ENCODE results near the gene LPAR1. TPM values are rescaled to one million over a fixed set of nuclear protein-coding genes. Genes with fewer than 3 reads are reported as not detected.

The LPAR1 gene
- total and polyA plus RNA-seq, 4 experiments from 2014 or later, result 0.12 TPM; not detected in 3

DNA sequence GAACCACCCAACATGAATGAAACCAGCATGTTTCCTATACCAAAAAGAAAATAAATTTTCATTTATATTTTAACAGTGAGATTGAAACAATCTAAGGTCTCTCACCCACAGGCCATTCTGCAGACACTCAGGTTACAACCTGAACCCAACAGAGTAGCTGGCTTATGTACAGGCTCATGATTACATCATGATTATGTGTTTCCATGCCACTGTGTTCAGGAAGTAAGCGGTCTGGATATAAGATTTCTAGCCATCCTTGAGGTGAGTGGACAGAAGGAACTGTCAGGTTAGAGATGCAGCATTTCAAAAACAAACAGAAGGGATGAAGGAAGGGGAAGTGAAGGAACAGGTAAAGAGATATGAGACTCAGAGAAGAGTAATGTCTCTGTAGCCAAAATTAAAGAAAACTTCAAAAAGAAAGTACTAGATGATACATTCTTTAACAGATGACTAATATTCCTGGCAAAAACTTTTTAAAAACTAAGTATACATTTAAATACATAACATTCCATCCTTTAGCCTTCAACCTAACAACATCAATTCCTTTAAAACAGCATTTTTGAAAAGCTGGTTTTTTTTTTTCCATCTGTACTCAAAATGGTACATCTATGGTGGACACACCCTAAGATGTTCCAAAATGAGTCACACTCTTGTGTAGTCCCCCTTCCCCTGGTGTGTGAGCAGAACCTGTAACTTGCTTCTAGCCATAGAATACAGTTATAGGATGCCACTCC is 119.8 kb downstream of the LPAR1 start:
- Histone ChIP-seq H3K4me1 (ENCODE audit: insufficient read depth, low read length) (no peaks in the 10 kb centered on the region), H3K27me3 (ENCODE audit: insufficient read depth, low read length) (no peaks in the 10 kb centered on the region), H3K4me3 (ENCODE audit: low read length in 2 of 2) (no peak overlapping the region), H3K36me3 (ENCODE audit: insufficient read depth, low read length) (no peaks in the 10 kb centered on the region), H3K9me3 (ENCODE audit: control insufficient read depth in 1 of 2, low read length in 2 of 2) (no peaks in the 10 kb centered on the region), H3K27ac (ENCODE audit: low read depth, low read length) (no peak overlapping the region)
- peaks cover 0 to 6% (median 2%) of the 10 kb centered on the region in 8 donors for H3K9me3 Mint-ChIP-seq
- no peaks in the 10 kb centered on the region for H3K4me1 Mint-ChIP-seq
- no peaks in the 10 kb centered on the region for H3K36me3 Mint-ChIP-seq
- POLR2A ChIA-PET (ENCODE audit: partially characterized antibody), result no interaction called here
- CTCF ChIA-PET (ENCODE audit: partially characterized antibody), result no interaction called here
- H3K27me3 Mint-ChIP-seq, result no peaks in the 10 kb centered on the region
- intact Hi-C loops (cut with micrococcal nuclease), result no loop called here
- H3K4me3 Mint-ChIP-seq, result no peak overlapping the region
- no peak overlapping the region for H3K27ac Mint-ChIP-seq
- DNase-seq, result no peak

DNA sequence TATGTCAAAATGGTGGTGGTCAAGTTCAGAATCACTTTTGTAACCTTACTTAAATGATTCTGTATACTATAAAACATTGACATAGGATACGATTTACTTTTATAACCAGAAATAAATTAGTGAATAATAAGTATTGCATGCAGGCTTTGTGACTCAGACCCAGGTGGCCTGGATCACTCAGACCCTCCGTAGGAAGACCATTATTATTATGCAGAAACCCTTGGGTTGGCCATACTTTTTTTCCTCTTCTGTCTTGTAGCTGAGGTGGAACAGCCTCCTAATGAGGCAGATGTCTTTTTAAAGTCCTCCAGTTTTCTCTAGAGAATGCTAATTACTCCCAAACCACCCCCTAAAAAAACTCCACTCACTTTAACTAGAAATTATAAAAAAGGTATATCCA is 121.9 kb downstream of the LPAR1 start:
- CTCF ChIA-PET (ENCODE audit: partially characterized antibody), result no interaction called here
- no peaks in the 10 kb centered on the region for H3K36me3 Mint-ChIP-seq
- no peaks in the 10 kb centered on the region for H3K36me3 ChIP-seq (ENCODE audit: insufficient read depth, low read length)
- no peak overlapping the region for H3K4me3 Mint-ChIP-seq
- H3K9me3 Mint-ChIP-seq, result peaks cover 0 to 7% (median 4%) of the 10 kb centered on the region in 8 donors
- H3K4me1 Mint-ChIP-seq, result no peaks in the 10 kb centered on the region
- H3K9me3 ChIP-seq (ENCODE audit: control insufficient read depth in 1 of 2, low read length in 2 of 2), result no peaks in the 10 kb centered on the region
- POLR2A ChIA-PET (ENCODE audit: partially characterized antibody), result no interaction called here
- no peaks in the 10 kb centered on the region for H3K27me3 ChIP-seq (ENCODE audit: insufficient read depth, low read length)
- no peaks in the 10 kb centered on the region for H3K27me3 Mint-ChIP-seq
- intact Hi-C loops (cut with micrococcal nuclease), result no loop called here
- H3K27ac ChIP-seq (ENCODE audit: low read depth, low read length), result no peak overlapping the region
- no peaks in the 10 kb centered on the region for H3K4me1 ChIP-seq (ENCODE audit: insufficient read depth, low read length)
- DNase-seq, result no peak
- no peak overlapping the region for H3K27ac Mint-ChIP-seq
- no peak overlapping the region for H3K4me3 ChIP-seq (ENCODE audit: low read length in 2 of 2)

DNA sequence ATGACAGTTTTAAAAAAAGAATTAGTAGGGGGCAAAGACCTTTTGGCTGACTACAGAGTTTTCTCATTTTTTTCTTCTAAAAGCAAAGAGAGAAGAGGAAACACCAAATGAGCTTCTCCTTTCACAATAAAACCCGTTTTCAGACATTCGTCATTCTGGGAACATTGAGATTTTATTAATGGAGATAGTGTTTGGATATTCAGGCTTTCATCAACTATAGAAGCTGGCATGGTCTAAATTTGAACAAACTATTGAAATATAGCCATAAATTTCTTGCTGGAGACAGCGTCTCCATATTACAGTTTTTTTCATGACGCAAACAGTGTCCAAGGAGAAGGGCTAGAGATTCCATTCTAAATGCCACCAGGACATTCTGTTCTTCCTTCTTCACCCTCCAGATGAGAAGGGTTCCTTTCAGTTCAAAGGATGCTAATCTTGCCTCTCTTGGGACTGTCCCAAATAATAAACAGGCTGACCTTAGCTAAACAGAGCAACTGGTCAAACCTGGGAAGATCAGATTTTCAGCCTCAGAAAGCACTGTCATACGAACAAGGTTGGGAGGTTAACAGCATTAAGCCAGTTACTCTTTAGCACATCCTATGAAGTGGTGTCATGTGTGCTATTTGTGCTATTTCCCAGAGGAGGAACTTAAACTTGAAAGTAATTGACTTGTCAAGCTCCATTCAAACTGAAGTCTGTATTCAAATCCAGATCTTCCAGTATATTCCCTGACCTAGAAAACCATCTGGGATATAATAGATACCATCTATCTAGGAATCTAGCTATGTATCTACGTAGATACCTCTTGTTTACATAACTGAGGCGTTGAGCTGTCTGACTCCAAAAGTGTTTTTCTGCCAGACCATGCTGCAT is 125.6 kb downstream of the LPAR1 start:
- Histone ChIP-seq H3K27me3 (ENCODE audit: insufficient read depth, low read length) (no peaks in the 10 kb centered on the region), H3K4me1 (ENCODE audit: insufficient read depth, low read length) (no peaks in the 10 kb centered on the region), H3K27ac (ENCODE audit: low read depth, low read length) (no peak overlapping the region), H3K9me3 (ENCODE audit: control insufficient read depth in 1 of 2, low read length in 2 of 2) (peaks cover 0 to 4% of the 10 kb centered on the region in 2 donors), H3K36me3 (ENCODE audit: insufficient read depth, low read length) (no peaks in the 10 kb centered on the region), H3K4me3 (ENCODE audit: low read length in 2 of 2) (no peak overlapping the region)
- intact Hi-C loops (cut with micrococcal nuclease), result no loop called here
- ChIA-PET CTCF (ENCODE audit: partially characterized antibody) (no interaction called here), POLR2A (ENCODE audit: partially characterized antibody) (no interaction called here)
- H3K4me3 Mint-ChIP-seq, result no peak overlapping the region
- no peak overlapping the region for H3K27ac Mint-ChIP-seq
- peaks cover 0 to 2% of the 10 kb centered on the region in 2 donors for H3K27me3 Mint-ChIP-seq
- H3K36me3 Mint-ChIP-seq, result no peaks in the 10 kb centered on the region
- no peak for DNase-seq
- peaks cover 0 to 14% (median 7%) of the 10 kb centered on the region in 8 donors for H3K9me3 Mint-ChIP-seq
- no peaks in the 10 kb centered on the region for H3K4me1 Mint-ChIP-seq

DNA sequence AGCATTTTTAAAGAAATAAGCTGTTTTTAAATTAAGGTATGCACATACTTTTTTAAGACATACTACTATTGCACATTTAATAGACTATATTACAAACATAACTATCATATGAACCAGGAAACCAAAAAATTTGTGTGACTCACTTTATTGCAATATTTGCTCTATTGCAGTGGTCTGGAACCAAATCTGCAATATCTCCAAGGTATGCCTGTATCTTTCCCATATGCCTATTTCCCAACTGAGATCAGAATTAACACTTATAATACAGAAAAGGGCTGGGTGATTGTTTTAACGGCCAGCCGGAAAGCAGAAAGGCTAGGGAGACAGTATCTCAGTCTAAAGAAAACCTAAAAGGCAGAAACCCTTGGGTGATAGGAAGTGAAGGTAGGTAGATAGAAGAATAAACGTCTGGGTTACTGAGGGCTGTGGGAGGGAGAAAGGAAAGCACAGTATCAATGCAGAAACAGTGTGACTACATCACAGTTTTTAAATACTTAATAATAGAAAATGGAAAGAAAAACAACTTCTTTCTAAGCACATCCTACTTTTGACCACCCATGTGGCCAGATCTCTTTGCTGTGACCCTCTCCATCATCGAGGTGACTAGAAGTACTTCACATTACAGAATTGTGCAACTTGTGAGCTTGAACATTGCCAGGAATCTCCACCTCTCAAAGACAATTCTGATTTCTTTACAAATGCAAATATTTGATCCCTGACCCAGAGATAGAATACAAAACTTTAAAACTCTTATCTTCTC is 126.4 kb downstream of the LPAR1 start:
- H3K27ac ChIP-seq (ENCODE audit: low read depth, low read length), result no peak overlapping the region
- no peaks in the 10 kb centered on the region for H3K36me3 Mint-ChIP-seq
- intact Hi-C loops (cut with micrococcal nuclease), result no loop called here
- H3K27me3 ChIP-seq (ENCODE audit: insufficient read depth, low read length), result no peaks in the 10 kb centered on the region
- POLR2A ChIA-PET (ENCODE audit: partially characterized antibody), result no interaction called here
- no peak overlapping the region for H3K27ac Mint-ChIP-seq
- H3K4me3 ChIP-seq (ENCODE audit: low read length in 2 of 2), result no peak overlapping the region
- no peak overlapping the region for H3K4me3 Mint-ChIP-seq
- H3K27me3 Mint-ChIP-seq, result peaks cover 0 to 2% of the 10 kb centered on the region in 2 donors
- H3K36me3 ChIP-seq (ENCODE audit: insufficient read depth, low read length), result no peaks in the 10 kb centered on the region
- CTCF ChIA-PET (ENCODE audit: partially characterized antibody), result no interaction called here
- peaks cover 0 to 4% of the 10 kb centered on the region in 2 donors for H3K9me3 ChIP-seq (ENCODE audit: control insufficient read depth in 1 of 2, low read length in 2 of 2)
- H3K9me3 Mint-ChIP-seq, result peaks cover 0 to 18% (median 7%) of the 10 kb centered on the region in 8 donors
- no peak for DNase-seq
- no peaks in the 10 kb centered on the region for H3K4me1 ChIP-seq (ENCODE audit: insufficient read depth, low read length)
- H3K4me1 Mint-ChIP-seq, result no peaks in the 10 kb centered on the region

DNA sequence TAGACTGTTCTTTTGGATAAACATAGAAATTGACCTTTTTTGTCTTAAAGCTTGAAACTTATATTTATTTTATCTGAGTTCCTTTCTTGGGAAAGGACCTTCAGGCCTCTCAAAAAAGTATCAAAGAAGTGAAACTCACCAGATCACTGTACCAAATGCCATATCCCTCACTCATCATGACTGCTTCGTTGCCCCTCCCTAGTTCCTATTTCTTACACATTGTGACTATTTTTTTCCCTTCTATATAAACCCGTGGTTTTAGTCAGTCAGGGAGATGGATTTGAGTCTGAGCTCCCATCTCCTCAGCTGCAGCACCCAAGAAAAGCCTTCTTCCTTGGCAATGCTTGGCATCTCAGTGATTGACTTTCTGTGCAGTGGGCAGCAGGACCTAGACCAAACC is 129.4 kb downstream of the LPAR1 start:
- Mint-ChIP-seq H3K4me3 (no peak overlapping the region), H3K36me3 (no peaks in the 10 kb centered on the region), H3K27ac (no peak overlapping the region), H3K27me3 (peaks cover 0 to 2% of the 10 kb centered on the region in 2 donors), H3K9me3 (peaks cover 0 to 18% (median 9%) of the 10 kb centered on the region in 8 donors), H3K4me1 (no peaks in the 10 kb centered on the region)
- H3K27ac ChIP-seq (ENCODE audit: low read depth, low read length), result no peak overlapping the region
- H3K9me3 ChIP-seq (ENCODE audit: control insufficient read depth in 1 of 2, low read length in 2 of 2), result peaks cover 0 to 4% of the 10 kb centered on the region in 2 donors
- no peak for DNase-seq
- CTCF ChIA-PET (ENCODE audit: partially characterized antibody), result no interaction called here
- H3K27me3 ChIP-seq (ENCODE audit: insufficient read depth, low read length), result no peaks in the 10 kb centered on the region
- no peak overlapping the region for H3K4me3 ChIP-seq (ENCODE audit: low read length in 2 of 2)
- POLR2A ChIA-PET (ENCODE audit: partially characterized antibody), result no interaction called here
- H3K4me1 ChIP-seq (ENCODE audit: insufficient read depth, low read length), result no peaks in the 10 kb centered on the region
- H3K36me3 ChIP-seq (ENCODE audit: insufficient read depth, low read length), result no peaks in the 10 kb centered on the region
- intact Hi-C loops (cut with micrococcal nuclease), result no loop called here

DNA sequence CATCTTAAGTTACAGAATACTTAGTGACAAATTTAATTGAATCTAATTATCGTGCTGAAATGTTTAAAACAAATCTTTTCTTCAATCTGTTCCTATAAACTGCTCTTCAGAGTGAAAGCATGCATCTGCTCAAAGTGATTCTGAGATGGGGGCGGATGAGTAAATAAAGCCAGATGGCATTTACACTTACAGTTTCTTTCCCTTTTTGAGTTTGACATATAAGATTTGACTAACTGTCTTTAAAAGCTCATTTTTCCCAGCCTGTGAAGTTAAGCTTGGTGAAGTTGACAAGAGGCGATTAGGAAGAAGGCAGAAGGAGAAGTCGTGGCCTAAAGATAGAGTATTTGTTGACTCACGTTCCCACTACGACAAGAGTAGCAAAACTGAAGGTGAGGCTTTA is 137.4 kb downstream of the LPAR1 start:
- POLR2A ChIA-PET (ENCODE audit: partially characterized antibody), result no interaction called here
- H3K27me3 ChIP-seq (ENCODE audit: insufficient read depth, low read length), result no peaks in the 10 kb centered on the region
- CTCF ChIA-PET (ENCODE audit: partially characterized antibody), result no interaction called here
- H3K4me1 Mint-ChIP-seq, result no peaks in the 10 kb centered on the region
- no peak for DNase-seq
- no peaks in the 10 kb centered on the region for H3K9me3 ChIP-seq (ENCODE audit: control insufficient read depth in 1 of 2, low read length in 2 of 2)
- H3K4me3 ChIP-seq (ENCODE audit: low read length in 2 of 2), result no peak overlapping the region
- H3K27me3 Mint-ChIP-seq, result no peaks in the 10 kb centered on the region
- no peaks in the 10 kb centered on the region for H3K4me1 ChIP-seq (ENCODE audit: insufficient read depth, low read length)
- H3K36me3 Mint-ChIP-seq, result no peaks in the 10 kb centered on the region
- no peaks in the 10 kb centered on the region for H3K36me3 ChIP-seq (ENCODE audit: insufficient read depth, low read length)
- H3K9me3 Mint-ChIP-seq, result peaks cover 0 to 15% (median 11%) of the 10 kb centered on the region in 8 donors
- H3K4me3 Mint-ChIP-seq, result no peak overlapping the region
- intact Hi-C loops (cut with micrococcal nuclease), result no loop called here
- no peak overlapping the region for H3K27ac Mint-ChIP-seq
- no peak overlapping the region for H3K27ac ChIP-seq (ENCODE audit: low read depth, low read length)

DNA sequence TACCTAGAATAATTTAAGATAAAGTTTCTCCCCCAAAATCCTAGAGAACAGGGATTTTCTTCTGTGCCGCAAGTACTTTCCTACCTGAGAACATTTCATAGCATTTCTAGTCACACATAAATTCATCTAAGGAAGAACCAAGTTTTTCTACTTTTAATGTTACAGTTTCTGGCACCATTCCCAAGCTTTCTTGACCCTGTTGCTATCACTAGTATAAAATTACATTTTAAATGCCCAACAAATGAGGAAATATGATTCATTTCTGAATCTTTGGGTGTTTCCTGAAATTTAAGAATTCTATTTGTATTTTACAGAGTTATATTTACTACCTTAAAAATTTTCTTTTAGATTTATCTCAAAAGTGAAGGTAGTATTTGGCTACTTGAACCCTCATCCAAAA is 137.8 kb downstream of the LPAR1 start:
- Histone ChIP-seq H3K27me3 (ENCODE audit: insufficient read depth, low read length) (no peaks in the 10 kb centered on the region), H3K27ac (ENCODE audit: low read depth, low read length) (no peak overlapping the region), H3K36me3 (ENCODE audit: insufficient read depth, low read length) (no peaks in the 10 kb centered on the region), H3K9me3 (ENCODE audit: control insufficient read depth in 1 of 2, low read length in 2 of 2) (no peaks in the 10 kb centered on the region), H3K4me3 (ENCODE audit: low read length in 2 of 2) (no peak overlapping the region), H3K4me1 (ENCODE audit: insufficient read depth, low read length) (no peaks in the 10 kb centered on the region)
- H3K36me3 Mint-ChIP-seq, result no peaks in the 10 kb centered on the region
- ChIA-PET CTCF (ENCODE audit: partially characterized antibody) (no interaction called here), POLR2A (ENCODE audit: partially characterized antibody) (no interaction called here)
- H3K27me3 Mint-ChIP-seq, result no peaks in the 10 kb centered on the region
- H3K27ac Mint-ChIP-seq, result no peak overlapping the region
- intact Hi-C loops (cut with micrococcal nuclease), result no loop called here
- H3K4me1 Mint-ChIP-seq, result no peaks in the 10 kb centered on the region
- H3K9me3 Mint-ChIP-seq, result peaks cover 0 to 15% (median 11%) of the 10 kb centered on the region in 8 donors
- no peak overlapping the region for H3K4me3 Mint-ChIP-seq
- DNase-seq, result no peak

All from CD4-positive, alpha-beta memory T cell (primary cell).